HepG2 (cell line): ENCODE measurements around the gene MSI2. TPM values are rescaled to one million over a fixed set of nuclear protein-coding genes. Genes with fewer than 3 reads are reported as not detected.

Source experiments
- ARID5B ChIP-seq: IDR thresholded peaks from 2 replicates; pipeline ENCODE4 v1.4.0; 2020; ENCODE audit warnings: mild to moderate bottlenecking, missing genetic modification reagents
- CHD4 ChIP-seq: fragments of 200-600 bp; sonication (generic); IDR thresholded peaks from 2 replicates; pipeline ENCODE4 v1.7.0; 2017; ENCODE audit warnings: mild to moderate bottlenecking, low read length, borderline replicate concordance
- GATAD2A ChIP-seq: IDR thresholded peaks from 2 replicates; pipeline ENCODE4 v1.6.1; 2016
- MAZ ChIP-seq, 2 experiments: sonication (generic) in 1 of 2; formaldehyde crosslinking in 1 of 2; IDR thresholded peaks; 2 replicates each; pipeline versions ENCODE4 v1.5.0 to v1.6.1; 2012 to 2020; ENCODE audit warnings: low read depth in 2 of 2, mild to moderate bottlenecking in 2 of 2, borderline replicate concordance in 1 of 2, improper control_type of control experiment in 1 of 2, low read length in 1 of 2, missing genetic modification reagents in 1 of 2, moderate library complexity in 1 of 2
- NFE2L2 ChIP-seq: fragments of 150-350 bp; IDR thresholded peaks from 2 replicates; pipeline ENCODE4 v1.6.1; 2014; ENCODE audit warnings: low read length
- NRL ChIP-seq: sonication (generic); formaldehyde crosslinking; IDR thresholded peaks from 2 replicates; pipeline ENCODE4 v1.5.0; 2020; ENCODE audit warnings: missing genetic modification reagents, mild to moderate bottlenecking, moderate library complexity, borderline replicate concordance
- SAP130 ChIP-seq: IDR thresholded peaks from 2 replicates; pipeline ENCODE4 v1.6.1; 2016; ENCODE audit warnings: low read depth
- TBX2 ChIP-seq: sonication (generic); formaldehyde crosslinking; IDR thresholded peaks from 2 replicates; pipeline ENCODE4 v1.5.0; 2020; ENCODE audit warnings: missing genetic modification reagents, mild to moderate bottlenecking, borderline replicate concordance
- ZNF451 ChIP-seq: sonication (generic); formaldehyde crosslinking; IDR thresholded peaks from 2 replicates; pipeline ENCODE4 v1.5.0; 2020; ENCODE audit warnings: mild to moderate bottlenecking, missing genetic modification reagents
- polyA plus RNA-seq, 8 experiments: library from polyadenylated mRNA; depleted of rRNA in 3 of 8; stranded (reverse) in 7 of 8; unstranded in 1 of 8; fragments of >200 nt; fragmentation: Illumina TruSeq in 4 of 8; extraction: Trizol in 4 of 8; gene quantifications; 2 replicates each; pipeline versions ENCODE4 v1.2.1 to v1.2.3, GENCODE V29; 2011 to 2016; ENCODE audit warnings: low read depth in 4 of 8, missing spikeins in 1 of 8, mixed read lengths in 1 of 8; ENCODE audit not compliant: insufficient read depth in 1 of 8
- total RNA-seq, 5 experiments: library from RNA; depleted of rRNA; stranded (reverse); fragments of >200 nt; fragmentation: Illumina TruSeq; extraction: Trizol; gene quantifications; 2 replicates each; pipeline ENCODE4 v1.2.3, GENCODE V29; 2016; ENCODE audit warnings: low read depth in 1 of 5
- TF ChIP-seq, protein P1 (sequence below): IDR thresholded peaks from 2 replicates; pipeline ENCODE4 v1.6.1; 2016; ENCODE audit warnings: low read depth, borderline replicate concordance

MSI2 gene
- total and polyA plus RNA-seq, 2 of the 13 experiments (the other 11 are each of a cell fraction or from before 2014, with no cell fraction given), result 77.5 to 78.4 TPM

DNA sequence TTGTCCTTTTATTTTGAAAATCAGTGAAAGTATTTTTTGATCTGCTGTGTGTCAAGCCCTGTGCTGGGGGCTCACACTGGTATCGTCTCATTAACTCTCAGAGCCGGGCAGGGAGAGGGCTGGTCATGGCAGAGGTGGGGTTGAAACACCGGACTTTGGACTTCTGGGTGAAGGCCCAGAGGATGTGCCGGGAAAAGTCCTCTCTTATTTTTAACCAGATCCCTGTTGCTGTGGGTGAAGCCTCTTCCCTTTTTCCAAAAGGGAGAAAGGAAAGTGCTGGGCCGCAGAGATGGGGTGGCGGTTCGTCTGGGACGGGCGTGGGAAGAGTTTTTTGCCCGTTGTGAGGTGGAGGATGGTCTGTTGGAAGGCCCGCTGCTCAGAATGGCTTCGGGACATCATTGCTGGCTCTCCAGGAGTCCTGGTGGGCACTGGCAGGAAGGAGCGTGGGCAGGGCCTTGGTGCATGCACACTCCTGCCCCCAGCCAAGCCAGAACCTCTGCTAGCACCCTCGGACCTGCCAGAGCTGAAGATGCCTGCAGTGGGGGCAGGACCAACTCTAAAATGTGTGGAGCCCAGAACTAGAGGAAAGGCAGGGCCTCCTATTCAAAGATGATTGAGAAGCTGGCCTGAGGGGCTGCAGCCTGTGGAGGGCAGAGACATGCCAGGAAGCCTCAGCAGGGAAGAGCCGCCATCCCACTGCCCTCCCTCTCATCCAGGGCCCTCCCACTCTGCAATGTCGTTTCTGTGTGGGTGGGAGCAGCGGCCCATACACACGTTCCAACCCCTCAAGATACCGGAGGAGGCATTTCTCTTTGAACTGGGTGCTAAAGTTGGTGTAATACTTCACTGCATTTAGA lies 275.6 kb downstream of the MSI2 start (continued):
- TF ChIP-seq ARID5B (CRISPR knock-in tag), result peak; percentile 81
- TF ChIP-seq CHD4, result peak; percentile 66; the same call in 1 of the 2 replicates
- no peak for TF ChIP-seq MAZ (IDR thresholded peaks at IDR 0.05; ENCODE audit: borderline replicate concordance, low read depth, low read length)
- TF ChIP-seq MAZ (CRISPR knock-in tag; IDR thresholded peaks at IDR 0.05; ENCODE audit: low read depth), result peak; percentile 60; the same call in 1 of the 2 replicates
- TF ChIP-seq SAP130 (CRISPR knock-in tag), result peak; percentile 33; the same call in 1 of the 2 replicates
- TF ChIP-seq NRL (CRISPR knock-in tag), result peak; percentile 67; the same call in 1 of the 2 replicates
- TF ChIP-seq, protein P1, sequence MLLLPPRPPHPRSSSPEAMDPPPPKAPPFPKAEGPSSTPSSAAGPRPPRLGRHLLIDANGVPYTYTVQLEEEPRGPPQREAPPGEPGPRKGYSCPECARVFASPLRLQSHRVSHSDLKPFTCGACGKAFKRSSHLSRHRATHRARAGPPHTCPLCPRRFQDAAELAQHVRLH (CRISPR knock-in tag), result 0 out of 2 replicates have a peak, but pooled peaks have one; percentile 41
- TF ChIP-seq NFE2L2, result no peak
- peak; percentile 67; the same call in 1 of the 2 replicates for TF ChIP-seq TBX2 (CRISPR knock-in tag)
- TF ChIP-seq GATAD2A (CRISPR knock-in tag), result peak; percentile 87
- 0 out of 2 replicates have a peak, but pooled peaks have one; percentile 37 for TF ChIP-seq ZNF451
- TF ChIP-seq, all 625 proteins: peak for 93
